H9 (cell line): Measurements from ENCODE around the gene MIER1. TPM values are rescaled to one million over a fixed set of nuclear protein-coding genes. Genes with fewer than 3 reads are reported as not detected.

Source experiments
- DNase-seq: peaks from one replicate; pipeline ENCODE4 v3.0.0-alpha.2; 2017
- H2AFZ ChIP-seq: one replicate; pipeline ENCODE4 v1.6.1; 2013; ENCODE audit warnings: mild to moderate bottlenecking, low read length, control low read depth, moderate library complexity
- H2AK5ac ChIP-seq: 2 replicates; pipeline ENCODE4 v1.6.1; 2013; ENCODE audit warnings: low read length, control low read depth, mixed read lengths; ENCODE audit not compliant: insufficient read length
- H2BK120ac ChIP-seq: one replicate; pipeline ENCODE4 v1.6.1; 2013; ENCODE audit warnings: low read depth, mild to moderate bottlenecking, low read length, control low read depth, inconsistent platforms; ENCODE audit not compliant: poor library complexity, severe bottlenecking
- H2BK12ac ChIP-seq: 2 replicates; pipeline ENCODE4 v1.6.1; 2013; ENCODE audit warnings: low read length, control low read depth, mixed read lengths, low read depth; ENCODE audit not compliant: insufficient read length
- H2BK15ac ChIP-seq: 2 replicates; pipeline ENCODE4 v1.6.1; 2013; ENCODE audit warnings: low read depth, low read length, control low read depth
- H2BK20ac ChIP-seq: one replicate; pipeline ENCODE4 v1.6.1; 2013; ENCODE audit warnings: low read depth, mild to moderate bottlenecking, low read length, control low read depth, inconsistent platforms; ENCODE audit not compliant: poor library complexity, severe bottlenecking
- H2BK5ac ChIP-seq: 2 replicates; pipeline ENCODE4 v1.6.1; 2013; ENCODE audit warnings: low read length, control low read depth, mixed read lengths; ENCODE audit not compliant: insufficient read length
- H3K14ac ChIP-seq: 2 replicates; pipeline ENCODE4 v1.6.1; 2013; ENCODE audit warnings: low read length, control low read depth; ENCODE audit not compliant: insufficient read depth
- H3K18ac ChIP-seq: 2 replicates; pipeline ENCODE4 v1.6.1; 2013; ENCODE audit warnings: low read depth, mild to moderate bottlenecking, mixed read lengths, low read length, control low read depth; ENCODE audit not compliant: insufficient read length
- H3K23ac ChIP-seq: 2 replicates; pipeline ENCODE4 v1.6.1; 2013; ENCODE audit warnings: low read length, control low read depth, mixed read lengths, low read depth; ENCODE audit not compliant: insufficient read length
- H3K23me2 ChIP-seq: 2 replicates; pipeline ENCODE4 v1.6.1; 2013; ENCODE audit warnings: low read depth, mild to moderate bottlenecking, mixed read lengths, low read length, control low read depth; ENCODE audit not compliant: insufficient read length, poor library complexity, severe bottlenecking
- H3K27ac ChIP-seq: 2 replicates; pipeline ENCODE4 v1.5.1; 2013; ENCODE audit warnings: low read length, control low read depth, mixed read lengths, low read depth; ENCODE audit not compliant: insufficient read length
- H3K27me3 ChIP-seq: 2 replicates; pipeline ENCODE4 v1.6.1; 2013; ENCODE audit warnings: low read length, control low read depth, inconsistent platforms; ENCODE audit not compliant: insufficient read depth
- H3K4ac ChIP-seq: 2 replicates; pipeline ENCODE4 v1.6.1; 2013; ENCODE audit warnings: low read depth, mild to moderate bottlenecking, control low read depth, inconsistent platforms, low read length, moderate library complexity
- H3K4me1 ChIP-seq: 2 replicates; pipeline ENCODE4 v1.6.1; 2013; ENCODE audit warnings: low read length, control low read depth, inconsistent platforms; ENCODE audit not compliant: insufficient read depth
- H3K4me2 ChIP-seq: 2 replicates; pipeline ENCODE4 v1.6.1; 2013; ENCODE audit warnings: low read length, control low read depth, mixed read lengths; ENCODE audit not compliant: insufficient read length, insufficient read depth
- H3K56ac ChIP-seq: 2 replicates; pipeline ENCODE4 v1.6.1; 2013; ENCODE audit warnings: low read depth, mild to moderate bottlenecking, mixed read lengths, low read length, control low read depth; ENCODE audit not compliant: insufficient read length
- H3K79me1 ChIP-seq: 2 replicates; pipeline ENCODE4 v1.6.1; 2013; ENCODE audit warnings: low read depth, mild to moderate bottlenecking, moderate library complexity, low read length, control low read depth, inconsistent platforms; ENCODE audit not compliant: insufficient read depth, poor library complexity, severe bottlenecking
- H3K79me2 ChIP-seq: 2 replicates; pipeline ENCODE4 v1.6.1; 2013; ENCODE audit warnings: low read length, control low read depth, inconsistent platforms; ENCODE audit not compliant: insufficient read depth
- H3K9ac ChIP-seq: 2 replicates; pipeline ENCODE4 v1.6.1; 2013; ENCODE audit warnings: low read length, control low read depth, mixed read lengths; ENCODE audit not compliant: insufficient read length; ENCODE audit errors: extremely low read depth
- H3K9me3 ChIP-seq: one replicate; pipeline ENCODE4 v1.6.1; 2013; ENCODE audit warnings: low read depth, low read length, inconsistent platforms; ENCODE audit not compliant: control insufficient read depth
- H3T11ph ChIP-seq: one replicate; pipeline ENCODE4 v1.6.1; 2013; ENCODE audit warnings: mild to moderate bottlenecking, low read length, control low read depth, inconsistent platforms
- H4K20me1 ChIP-seq: one replicate; pipeline ENCODE4 v1.6.1; 2013; ENCODE audit not compliant: control insufficient read depth, insufficient read length, insufficient read depth
- H4K5ac ChIP-seq: 2 replicates; pipeline ENCODE4 v1.6.1; 2013; ENCODE audit warnings: low read depth, mild to moderate bottlenecking, mixed read lengths, low read length, control low read depth; ENCODE audit not compliant: insufficient read length
- H4K8ac ChIP-seq: replicated peaks from 2 replicates; pipeline ENCODE4 v1.6.1; 2013; ENCODE audit warnings: low read length, control low read depth, mixed read lengths, low read depth; ENCODE audit not compliant: insufficient read length
- H4K91ac ChIP-seq: 2 replicates; pipeline ENCODE4 v1.6.1; 2013; ENCODE audit warnings: low read depth, mild to moderate bottlenecking, moderate library complexity, mixed read lengths, low read length, control low read depth; ENCODE audit not compliant: insufficient read length
- H3K27ac Mint-ChIP-seq, 3 experiments: 2 replicates in 2 of 3; 3 replicates in 1 of 3; pipeline ENCODE4 v1.8.0; 2020 to 2021; ENCODE audit warnings: mixed read lengths in 3 of 3, mild to moderate bottlenecking in 1 of 3, moderate library complexity in 1 of 3
- H3K27me3 Mint-ChIP-seq: 2 replicates; pipeline ENCODE4 v1.8.0; 2021; ENCODE audit warnings: low read depth, mild to moderate bottlenecking, moderate library complexity, mixed read lengths
- H3K36me3 Mint-ChIP-seq, 3 experiments: 2 replicates in 2 of 3; 3 replicates in 1 of 3; pipeline ENCODE4 v1.8.0; 2020 to 2021; ENCODE audit warnings: low read depth in 3 of 3, mixed read lengths in 3 of 3; ENCODE audit not compliant: insufficient read depth in 1 of 3
- H3K4me1 Mint-ChIP-seq, 2 experiments: 2 replicates each; pipeline ENCODE4 v1.8.0; 2020; ENCODE audit warnings: mixed read lengths in 2 of 2
- H3K4me3 Mint-ChIP-seq, 2 experiments: 2 replicates in 1 of 2; 3 replicates in 1 of 2; pipeline ENCODE4 v1.8.0; 2020 to 2021; ENCODE audit warnings: mild to moderate bottlenecking in 2 of 2, mixed read lengths in 2 of 2, moderate library complexity in 1 of 2
- H3K9me3 Mint-ChIP-seq, 2 experiments: 2 replicates in 1 of 2; 3 replicates in 1 of 2; pipeline ENCODE4 v1.8.0; 2020; ENCODE audit warnings: mild to moderate bottlenecking in 2 of 2, mixed read lengths in 2 of 2, moderate library complexity in 1 of 2
- CTCF ChIP-seq: fragments of 200-600 bp; sonication (generic); conservative IDR thresholded peaks from 3 replicates; pipeline ENCODE4 v1.8.0; 2021; ENCODE audit warnings: antibody characterized with exemption, mild to moderate bottlenecking
- WGBS: extraction: QIAGEN DNeasy Blood & Tissue Kit; methylation state at CpG from one replicate; pipeline ENCODE4 v1.1.7; 2013; ENCODE audit warnings: missing lambda C conversion rate, low lambda C conversion rate, mixed read lengths; ENCODE audit not compliant: insufficient read length; ENCODE audit errors: extremely low coverage; 5-methylcytosine and 5-hydroxymethylcytosine counted together
- total RNA-seq: library from RNA; stranded (reverse); gene quantifications from 2 replicates; pipeline ENCODE4 v1.2.1, GENCODE V29; 2021

MIER1 gene
- total RNA-seq, 1 experiment from 2014 or later, result 28.5 TPM

GRCh38 chr1:66917476-66917875 is 7.3 kb upstream of the MIER1 start:
- Mint-ChIP-seq H3K27me3 (no peaks in the 10 kb centered on the region), H3K4me1 (peaks cover 7 to 13% of the 10 kb centered on the region in 2 experiments), H3K36me3 (peaks cover 3 to 23% (median 16%) of the 10 kb centered on the region in 3 experiments; a peak in 6 of 7 replicates), H3K27ac (no peak overlapping the region), H3K4me3 (no peak overlapping the region), H3K9me3 (peaks cover 0 to 2% of the 10 kb centered on the region in 2 experiments; a peak in 2 of 5 replicates)
- Histone ChIP-seq H4K20me1 (no peaks in the 10 kb centered on the region), H3K9ac (no peak overlapping the region), H2BK120ac (no peak overlapping the region), H3K23ac (no peak overlapping the region), H2AFZ (no peak overlapping the region), H3K4me2 (no peak overlapping the region), H2BK5ac (no peak overlapping the region), H2AK5ac (no peak overlapping the region), H3K27me3 (no peaks in the 10 kb centered on the region), H3K56ac (no peak overlapping the region), H3K18ac (no peak overlapping the region), H3K9me3 (no peaks in the 10 kb centered on the region), H2BK20ac (no peak overlapping the region), H3K4me1 (no peaks in the 10 kb centered on the region), H3K4ac (no peak overlapping the region), H3T11ph (no peak overlapping the region), H4K5ac (no peak overlapping the region), H4K91ac (no peak overlapping the region), H3K23me2 (no peaks in the 10 kb centered on the region), H2BK12ac (no peak overlapping the region), H4K8ac (no peak overlapping the region), H3K79me2 (no peaks in the 10 kb centered on the region), H3K79me1 (no peaks in the 10 kb centered on the region), H3K27ac (no peak overlapping the region), H2BK15ac (no peak overlapping the region), H3K14ac (no peak overlapping the region)
- no peak for DNase-seq
- no peak for TF ChIP-seq CTCF
- no CpG with 5 or more reads among the region's 1 CpG for WGBS
